Natural killer cell (primary cell): ENCODE results near the gene SEBOX. TPM values are rescaled to one million over a fixed set of nuclear protein-coding genes. Genes with fewer than 3 reads are reported as not detected.

Experiments
- ATAC-seq, 3 donors: fragments of 150-1000 bp in 2 of 3; fragments of 200-7000 bp in 1 of 3; cut with Tn5 transposase; 1 replicate in 1 of 3; 2 replicates in 2 of 3; pipeline ENCODE4 v1.10.0; 2021; ENCODE audit warnings: mild to moderate bottlenecking in 2 of 3, moderate library complexity in 2 of 3
- DNase-seq, 2 donors: peaks; one replicate each; pipeline versions ENCODE4 v3.0.0 to v3.0.0-alpha.2; 2013 to 2021; ENCODE audit warnings: mixed read lengths in 1 of 2
- H3K27ac ChIP-seq: one replicate; pipeline ENCODE4 v1.5.1; 2013; ENCODE audit warnings: mild to moderate bottlenecking, low read length
- H3K27me3 ChIP-seq: one replicate; pipeline ENCODE4 v1.6.1; 2013; ENCODE audit warnings: low read length; ENCODE audit not compliant: control insufficient read depth, insufficient read depth
- H3K36me3 ChIP-seq: one replicate; pipeline ENCODE4 v1.6.1; 2013; ENCODE audit warnings: low read length; ENCODE audit not compliant: control insufficient read depth, insufficient read depth
- H3K4me1 ChIP-seq: one replicate; pipeline ENCODE4 v1.6.1; 2013; ENCODE audit warnings: low read length; ENCODE audit not compliant: control insufficient read depth, insufficient read depth
- H3K4me3 ChIP-seq: one replicate; pipeline ENCODE4 v1.5.1; 2013; ENCODE audit warnings: low read length
- H3K9me3 ChIP-seq: one replicate; pipeline ENCODE4 v1.6.1; 2013; ENCODE audit warnings: low read length; ENCODE audit not compliant: control insufficient read depth, insufficient read depth
- H3K27ac Mint-ChIP-seq, 2 donors: one replicate each; pipeline ENCODE4 v1.8.0; 2022; ENCODE audit warnings: mild to moderate bottlenecking in 2 of 2, mixed read lengths in 2 of 2, moderate library complexity in 1 of 2
- H3K27me3 Mint-ChIP-seq, 2 donors: one replicate each; pipeline ENCODE4 v1.8.0; 2022; ENCODE audit warnings: low read depth in 2 of 2, mixed read lengths in 2 of 2
- H3K36me3 Mint-ChIP-seq: one replicate; pipeline ENCODE4 v1.8.0; 2022; ENCODE audit warnings: mixed read lengths
- H3K4me1 Mint-ChIP-seq, 2 donors: one replicate each; pipeline ENCODE4 v1.8.0; 2022; ENCODE audit warnings: mixed read lengths in 2 of 2
- H3K4me3 Mint-ChIP-seq: one replicate; pipeline ENCODE4 v1.8.0; 2022; ENCODE audit warnings: mild to moderate bottlenecking, moderate library complexity, mixed read lengths
- H3K9me3 Mint-ChIP-seq, 2 donors: one replicate each; pipeline ENCODE4 v1.8.0; 2022; ENCODE audit warnings: mixed read lengths in 2 of 2
- CTCF ChIP-seq: fragments of 200-600 bp; IDR thresholded peaks from one replicate; pipeline ENCODE4 v1.8.0; 2022; ENCODE audit warnings: antibody characterized with exemption
- WGBS: methylation state at CpG from one replicate; pipeline ENCODE4 v1.1.7; 2013; ENCODE audit warnings: missing lambda C conversion rate; ENCODE audit not compliant: insufficient coverage; 5-methylcytosine and 5-hydroxymethylcytosine counted together
- intact Hi-C: fragments of 100-400 bp; cut with micrococcal nuclease; formaldehyde crosslinking; loops from one replicate; pipeline ENCODE4 v1.14.2; 2022
- total RNA-seq, 4 donors: library from RNA; stranded (reverse); fragments of 120-200 nt in 1 of 4; gene quantifications; one replicate each; pipeline versions ENCODE4 v1.2.3 to v1.2.4, GENCODE V29; 2013 to 2022

SEBOX gene
- total RNA-seq, 3 donors from 2014 or later (not counting 1 experiment from before 2014, with no cell fraction given): not detected

- no peak for TF ChIP-seq CTCF
- Mint-ChIP-seq H3K4me1 (peaks cover 0 to 2% of the 10 kb centered on the region in 2 donors), H3K27me3 (no peaks in the 10 kb centered on the region), H3K4me3 (no peak overlapping the region), H3K9me3 (no peaks in the 10 kb centered on the region), H3K36me3 (peaks cover 12% of the 10 kb centered on the region), H3K27ac (no peak overlapping the region)
- intact Hi-C loops: no loop called here
- Histone ChIP-seq H3K9me3 (no peaks in the 10 kb centered on the region), H3K4me1 (no peaks in the 10 kb centered on the region), H3K36me3 (peaks cover 33% of the 10 kb centered on the region), H3K27ac (no peak overlapping the region), H3K27me3 (no peaks in the 10 kb centered on the region), H3K4me3 (no peak overlapping the region)
- DNase-seq (no peak), ATAC-seq (no peak)
- WGBS: 81% methylated on average over 9 of the region's 9 CpGs
These were observed 37.9 kb downstream of the SEBOX start for GRCh38 chr17:28327031-28327607.

GRCh38 chr17:28326114-28326513, 38.9 kb downstream of the SEBOX start:
- Mint-ChIP-seq H3K4me1 (no peaks in the 10 kb centered on the region), H3K4me3 (no peak overlapping the region), H3K27ac (no peak overlapping the region), H3K36me3 (peaks cover 12% of the 10 kb centered on the region), H3K27me3 (no peaks in the 10 kb centered on the region), H3K9me3 (no peaks in the 10 kb centered on the region)
- 96% methylated on average over 7 of the region's 7 CpGs for WGBS
- Histone ChIP-seq H3K27me3 (no peaks in the 10 kb centered on the region), H3K4me1 (no peaks in the 10 kb centered on the region), H3K27ac (no peak overlapping the region), H3K9me3 (no peaks in the 10 kb centered on the region), H3K4me3 (no peak overlapping the region), H3K36me3 (peaks cover 23% of the 10 kb centered on the region)
- ATAC-seq (no peak), DNase-seq (no peak)
- no peak for TF ChIP-seq CTCF
- intact Hi-C loops: no loop called here

- Mint-ChIP-seq H3K4me3 (no peak overlapping the region), H3K27me3 (no peaks in the 10 kb centered on the region), H3K9me3 (no peaks in the 10 kb centered on the region), H3K27ac (no peak overlapping the region), H3K4me1 (peaks cover 1 to 2% of the 10 kb centered on the region in 2 donors), H3K36me3 (peaks cover 12% of the 10 kb centered on the region)
- no peaks in the 10 kb centered on the region for H3K9me3 ChIP-seq
- no peak overlapping the region for H3K27ac ChIP-seq
- no peaks in the 10 kb centered on the region for H3K27me3 ChIP-seq
- DNase-seq (no peak), ATAC-seq (no peak)
- peaks cover 15% of the 10 kb centered on the region for H3K36me3 ChIP-seq
- 94% methylated on average over 5 of the region's 5 CpGs for WGBS
- intact Hi-C loops: no loop called here
- no peaks in the 10 kb centered on the region for H3K4me1 ChIP-seq
- TF ChIP-seq CTCF: no peak
- H3K4me3 ChIP-seq: no peak overlapping the region
These were observed 39.8 kb downstream of the SEBOX start for GRCh38 chr17:28325211-28325610.

- no peaks in the 10 kb centered on the region for H3K9me3 Mint-ChIP-seq
- TF ChIP-seq CTCF: no peak
- ATAC-seq: no peak
- no peaks in the 10 kb centered on the region for H3K9me3 ChIP-seq
- H3K27me3 Mint-ChIP-seq: no peaks in the 10 kb centered on the region
- intact Hi-C loops: no loop called here
- DNase-seq: no peak
- peaks cover 15% of the 10 kb centered on the region for H3K36me3 ChIP-seq
- H3K4me1 Mint-ChIP-seq: peaks cover 5 to 6% of the 10 kb centered on the region in 2 donors
- no peak overlapping the region for H3K4me3 Mint-ChIP-seq
- H3K36me3 Mint-ChIP-seq: peaks cover 12% of the 10 kb centered on the region
- 97% methylated on average over 1 of the region's 3 CpGs for WGBS
- no peak overlapping the region for H3K4me3 ChIP-seq
- H3K27me3 ChIP-seq: no peaks in the 10 kb centered on the region
- H3K27ac Mint-ChIP-seq: no peak overlapping the region
- no peaks in the 10 kb centered on the region for H3K4me1 ChIP-seq
- H3K27ac ChIP-seq: no peak overlapping the region
These were observed 40.2 kb downstream of the SEBOX start for GRCh38 chr17:28324781-28325180.
